Measurements from ENCODE around the gene MARCKS.

- no peak for TF ChIP-seq EZH2 (IDR thresholded peaks at IDR 0.05; ENCODE audit: borderline replicate concordance, low read depth, low read length, severe bottlenecking)
- TF ChIP-seq, protein P1, sequence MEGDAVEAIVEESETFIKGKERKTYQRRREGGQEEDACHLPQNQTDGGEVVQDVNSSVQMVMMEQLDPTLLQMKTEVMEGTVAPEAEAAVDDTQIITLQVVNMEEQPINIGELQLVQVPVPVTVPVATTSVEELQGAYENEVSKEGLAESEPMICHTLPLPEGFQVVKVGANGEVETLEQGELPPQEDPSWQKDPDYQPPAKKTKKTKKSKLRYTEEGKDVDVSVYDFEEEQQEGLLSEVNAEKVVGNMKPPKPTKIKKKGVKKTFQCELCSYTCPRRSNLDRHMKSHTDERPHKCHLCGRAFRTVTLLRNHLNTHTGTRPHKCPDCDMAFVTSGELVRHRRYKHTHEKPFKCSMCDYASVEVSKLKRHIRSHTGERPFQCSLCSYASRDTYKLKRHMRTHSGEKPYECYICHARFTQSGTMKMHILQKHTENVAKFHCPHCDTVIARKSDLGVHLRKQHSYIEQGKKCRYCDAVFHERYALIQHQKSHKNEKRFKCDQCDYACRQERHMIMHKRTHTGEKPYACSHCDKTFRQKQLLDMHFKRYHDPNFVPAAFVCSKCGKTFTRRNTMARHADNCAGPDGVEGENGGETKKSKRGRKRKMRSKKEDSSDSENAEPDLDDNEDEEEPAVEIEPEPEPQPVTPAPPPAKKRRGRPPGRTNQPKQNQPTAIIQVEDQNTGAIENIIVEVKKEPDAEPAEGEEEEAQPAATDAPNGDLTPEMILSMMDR (IDR thresholded peaks at IDR 0.05; ENCODE audit: borderline replicate concordance, extremely low read depth, low read length, poor library complexity, severe bottlenecking) = no peak
These were observed 33.2 kb upstream of the MARCKS start for GRCh38 chr6:113823916-113824315.

Measured in DND-41 (cell line).